NCI-H2107 (cell line): ENCODE data around the gene PEX5.
A peak's percentile ranks its signal among the peaks of the same experiment; 100 is the strongest.

ENCODE experiments used
- DNase-seq: peaks from one replicate; lab custom pipeline; 2025; lab: John Stamatoyannopoulos, UW

PEX5 gene

DNA sequence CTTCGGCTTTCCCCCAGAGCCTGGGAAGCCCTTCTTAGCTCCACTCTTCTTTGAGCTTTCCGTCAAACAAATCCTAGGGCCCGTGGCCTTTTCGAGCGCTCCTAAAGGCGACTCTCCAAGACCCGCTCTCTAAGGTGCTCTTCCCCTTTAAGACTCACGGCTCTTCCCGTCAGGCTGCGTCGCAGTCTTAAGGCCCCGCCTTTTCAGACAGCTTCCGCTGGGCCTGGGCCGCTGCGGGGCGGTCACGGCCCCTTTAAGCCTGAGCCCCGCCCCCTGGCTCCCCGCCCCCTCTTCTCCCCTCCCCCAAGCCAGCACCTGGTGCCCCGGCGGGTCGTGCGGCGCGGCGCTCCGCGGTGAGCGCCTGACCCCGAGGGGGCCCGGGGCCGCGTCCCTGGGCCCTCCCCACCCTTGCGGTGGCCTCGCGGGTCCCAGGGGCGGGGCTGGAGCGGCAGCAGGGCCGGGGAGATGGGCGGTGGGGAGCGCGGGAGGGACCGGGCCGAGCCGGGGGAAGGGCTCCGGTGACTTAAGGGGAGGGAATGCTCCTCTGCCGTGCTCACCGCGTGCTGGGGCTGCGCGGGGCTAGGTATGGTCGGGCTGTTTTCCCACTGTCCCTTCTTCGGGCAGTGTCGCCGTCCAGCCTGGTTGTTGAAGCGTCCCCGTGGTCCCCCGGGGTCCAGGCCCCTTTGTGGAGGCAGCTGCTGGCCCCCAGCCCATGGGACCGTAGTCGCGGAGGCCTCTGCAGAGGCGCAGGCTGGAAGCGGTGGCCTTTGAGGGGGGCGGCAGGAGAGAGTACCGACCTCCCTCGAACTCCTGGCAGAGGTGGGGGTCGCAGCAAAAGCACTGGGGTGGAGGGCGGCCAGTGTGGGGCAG is at the start of gene PEX5:
TSS of gene PEX5 (plus strand) at position 289 of the 870 bp plus-strand sequence. CDS start 692 bp downstream, outside the sequence.
- peak; percentile 81 for DNase-seq

DNA sequence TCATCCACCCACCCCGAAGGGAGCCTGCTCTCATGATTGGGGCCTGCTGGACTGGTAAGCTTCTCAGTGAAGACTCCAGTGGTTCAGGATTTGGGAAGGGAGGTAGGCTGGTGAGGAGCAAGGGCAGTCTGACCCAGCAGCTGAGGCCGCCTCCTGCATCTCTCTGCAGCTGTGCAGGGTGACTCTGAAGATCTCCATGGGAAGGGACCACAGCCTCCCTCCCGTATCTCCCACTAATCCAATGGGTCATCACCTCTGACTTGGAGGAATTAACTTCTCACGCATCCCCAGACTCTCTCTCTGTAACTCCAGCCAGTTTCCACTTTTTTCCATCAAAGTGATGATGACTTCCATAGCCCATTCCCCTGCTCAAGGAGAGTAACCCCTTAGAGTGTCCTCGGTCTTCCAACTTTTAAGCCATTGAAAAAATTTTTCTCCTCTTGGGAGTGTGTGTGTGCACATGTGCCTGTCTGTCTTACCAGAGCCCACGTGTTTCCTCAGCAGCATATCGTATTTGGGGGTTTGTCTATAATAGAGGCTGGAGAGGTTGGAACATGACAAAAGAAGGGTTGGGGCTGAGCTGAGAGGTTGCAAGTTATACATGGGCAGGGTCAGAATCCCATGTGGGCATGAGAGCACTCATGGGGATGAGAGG is 48.0 kb upstream of the PEX5 start:
- DNase-seq, result no peak

DNA sequence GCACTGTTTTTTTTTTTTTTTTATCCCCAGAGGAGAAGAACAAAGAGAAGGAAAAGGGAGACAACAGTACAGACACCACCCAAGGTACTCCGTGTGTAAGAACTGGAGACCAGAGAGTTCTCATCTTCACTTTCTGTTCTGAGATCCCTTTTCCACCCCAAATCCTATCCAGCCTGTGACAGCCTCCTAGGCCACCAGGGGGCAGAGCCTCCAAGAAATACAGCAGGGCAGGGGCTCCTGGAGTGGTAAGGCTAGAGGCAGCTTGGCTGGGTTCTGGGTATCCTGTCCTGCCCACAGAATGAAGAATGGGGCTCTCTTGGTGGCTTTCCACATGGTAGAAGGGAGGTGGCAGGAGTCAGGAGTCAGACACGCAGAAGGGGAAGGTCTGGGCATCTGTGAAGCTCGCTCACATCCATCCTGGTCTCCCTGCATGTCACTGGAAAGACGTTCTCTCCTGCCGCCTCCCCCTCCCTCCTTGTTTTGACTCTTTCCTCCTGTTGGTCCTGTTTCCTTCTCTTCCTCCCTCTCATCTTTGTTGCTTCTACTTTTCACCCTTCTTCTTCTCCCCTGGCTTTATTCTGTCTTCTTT is 47.3 kb upstream of the PEX5 start:
- DNase-seq, result no peak

DNA sequence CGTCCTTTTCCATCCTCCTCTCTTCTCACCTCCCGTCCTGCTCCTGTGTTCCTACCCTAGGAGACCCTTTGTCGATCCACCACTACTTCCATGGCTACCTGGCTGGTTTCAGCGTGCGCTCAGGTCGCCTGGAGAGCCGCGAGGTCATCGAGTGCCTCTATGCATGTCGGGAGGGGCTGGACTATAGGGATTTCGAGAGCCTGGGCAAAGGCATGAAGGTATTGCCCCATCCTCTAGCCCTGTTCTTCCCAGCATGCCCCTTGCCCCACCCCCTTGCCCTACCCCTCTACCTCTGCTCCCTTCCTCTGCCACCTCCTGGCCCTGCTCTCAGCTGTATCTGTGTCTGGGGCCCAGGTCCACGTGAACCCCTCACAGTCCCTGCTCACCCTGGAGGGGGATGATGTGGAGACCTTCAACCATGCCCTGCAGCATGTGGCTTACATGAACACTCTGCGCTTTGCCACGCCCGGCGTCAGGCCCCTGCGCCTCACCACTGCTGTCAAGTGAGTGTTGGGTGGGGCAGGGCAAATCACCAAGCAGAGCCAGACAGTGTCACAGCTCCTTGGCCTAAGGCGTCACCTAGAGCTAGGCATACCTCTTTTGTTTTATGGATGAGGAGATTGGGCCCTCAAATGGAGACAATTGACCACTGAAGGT is 46.5 kb upstream of the PEX5 start:
- no peak for DNase-seq

DNA sequence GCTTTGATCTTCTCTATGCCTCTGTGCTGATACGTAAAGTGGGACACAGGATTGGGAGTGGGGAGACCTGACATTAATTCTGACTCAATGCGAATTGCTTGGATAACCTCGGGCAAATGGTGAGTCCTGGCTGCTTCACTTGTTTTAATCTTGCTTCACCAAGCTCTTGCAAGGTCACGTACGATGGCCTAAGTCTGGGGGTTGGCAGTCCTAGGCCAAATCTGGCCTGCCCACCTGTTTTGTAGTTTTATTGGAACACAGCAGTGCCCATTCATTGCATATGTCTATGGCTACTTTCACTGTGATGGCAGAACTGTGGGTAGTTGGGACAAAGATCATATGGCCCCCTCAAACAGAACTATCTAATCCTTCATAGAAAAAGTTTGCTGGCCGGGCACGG is 45.9 kb upstream of the PEX5 start:
- DNase-seq, result no peak

DNA sequence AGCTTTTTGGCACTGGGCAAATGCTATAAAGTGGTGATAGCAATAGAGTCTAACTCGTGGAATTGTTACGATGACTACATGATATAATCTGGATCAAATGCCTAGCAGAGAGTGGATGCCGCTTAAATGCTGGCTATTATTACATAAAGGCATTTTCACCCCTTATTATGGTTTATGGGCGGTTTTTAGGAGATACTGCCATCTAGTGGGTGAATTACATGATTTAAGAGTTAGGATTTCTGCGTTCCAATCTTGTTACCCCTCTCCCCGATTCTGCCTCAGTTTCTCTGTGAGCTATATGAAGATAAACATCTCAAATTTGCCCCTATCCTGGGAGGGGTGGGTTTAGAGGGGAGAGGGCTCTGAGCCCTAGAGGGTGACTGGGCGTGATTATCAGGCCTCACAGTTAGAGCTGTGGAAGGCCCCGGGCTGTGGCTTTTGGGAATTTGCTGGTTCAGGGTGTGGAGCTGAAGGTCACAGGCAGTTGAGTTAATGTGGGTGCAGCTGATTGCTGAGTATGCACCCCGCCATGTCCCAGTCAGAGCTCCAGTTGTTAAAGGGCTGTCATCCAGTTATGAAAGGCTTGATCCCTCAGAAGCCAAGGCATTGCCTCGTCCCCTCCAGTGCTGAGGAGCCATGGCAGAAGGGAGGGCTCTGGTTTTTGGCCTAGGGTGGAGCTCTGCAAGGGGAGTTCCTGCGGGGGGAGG is 44.9 kb upstream of the PEX5 start:
- no peak for DNase-seq

DNA sequence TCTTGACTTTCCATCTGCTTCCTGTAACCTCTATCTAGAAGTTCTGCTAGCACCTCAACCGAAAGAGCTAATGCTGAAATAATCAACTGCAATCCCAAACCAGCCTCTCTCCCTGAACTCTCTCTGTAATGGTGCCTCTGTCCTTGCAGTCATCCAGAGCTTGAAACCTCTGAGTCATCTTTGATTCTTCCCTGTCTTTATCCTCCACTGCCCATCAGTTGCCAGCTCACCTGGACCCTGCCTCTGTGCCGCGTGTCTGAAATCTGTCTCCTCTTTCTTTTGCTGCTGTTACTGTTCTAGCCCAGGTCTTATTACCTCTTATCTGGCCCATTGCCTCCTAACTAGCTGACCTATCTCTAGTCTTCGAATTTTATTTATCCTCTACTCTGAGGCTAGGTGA is 43.8 kb upstream of the PEX5 start:
- DNase-seq, result no peak

DNA sequence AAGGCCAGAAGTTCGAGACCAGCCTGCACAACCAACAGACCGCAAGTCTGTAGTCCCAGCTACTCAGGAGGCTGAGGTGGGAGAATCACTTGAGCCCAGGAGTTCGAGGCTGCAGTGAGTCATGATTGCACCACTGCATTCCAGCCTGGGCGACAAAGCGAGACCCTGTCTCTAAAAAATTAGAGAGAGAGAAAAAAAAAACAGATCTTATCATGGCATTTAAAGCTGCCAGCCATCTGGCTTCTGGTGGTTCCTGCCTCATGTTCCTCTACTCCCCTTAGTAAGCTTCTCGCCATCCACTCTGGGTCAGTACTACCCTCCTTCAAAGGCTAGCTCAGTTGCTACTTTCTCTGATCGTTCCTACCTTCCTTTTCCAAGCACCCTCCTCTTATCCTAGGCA is 43.3 kb upstream of the PEX5 start:
- DNase-seq, result no peak

DNA sequence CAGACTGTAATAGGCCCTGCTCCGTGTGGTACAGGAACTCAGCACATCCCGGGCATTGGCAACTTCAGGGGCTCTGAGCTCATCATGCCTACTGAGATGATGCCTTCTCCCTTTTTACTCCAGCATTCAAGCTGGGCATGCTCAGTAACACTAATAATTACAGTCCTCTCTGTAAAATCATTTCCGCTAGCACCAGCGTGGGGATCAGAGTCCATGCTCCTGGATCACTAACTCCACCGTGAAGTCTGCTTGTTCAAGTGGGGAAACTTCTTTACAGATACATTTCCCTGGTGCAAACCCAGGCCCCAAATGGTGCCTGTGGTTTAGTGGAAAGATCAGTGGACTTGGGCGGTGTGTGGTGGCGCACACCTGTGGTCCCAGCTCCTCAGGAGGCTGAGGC is 42.6 kb upstream of the PEX5 start:
- no peak for DNase-seq

DNA sequence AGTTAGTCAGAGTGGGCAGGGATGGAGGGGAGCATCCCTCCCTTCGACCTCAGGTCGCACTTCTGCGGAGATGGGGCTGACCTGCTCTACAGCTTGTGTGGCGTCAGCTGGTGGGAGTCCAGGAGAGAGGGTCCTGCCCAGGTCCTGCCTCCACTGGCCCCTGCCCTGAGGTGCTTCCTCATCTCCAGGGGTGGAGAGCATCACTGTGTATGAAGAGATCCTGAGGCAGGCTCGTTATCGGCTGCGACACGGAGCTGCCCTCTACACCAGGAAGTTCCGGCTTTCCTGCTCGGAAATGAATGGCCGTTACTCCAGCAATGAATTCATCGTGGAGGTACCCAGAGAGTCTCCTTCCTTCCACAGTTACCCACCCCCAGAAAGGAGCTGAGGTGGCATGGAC is 39.1 kb upstream of the PEX5 start:
- DNase-seq, result no peak

DNA sequence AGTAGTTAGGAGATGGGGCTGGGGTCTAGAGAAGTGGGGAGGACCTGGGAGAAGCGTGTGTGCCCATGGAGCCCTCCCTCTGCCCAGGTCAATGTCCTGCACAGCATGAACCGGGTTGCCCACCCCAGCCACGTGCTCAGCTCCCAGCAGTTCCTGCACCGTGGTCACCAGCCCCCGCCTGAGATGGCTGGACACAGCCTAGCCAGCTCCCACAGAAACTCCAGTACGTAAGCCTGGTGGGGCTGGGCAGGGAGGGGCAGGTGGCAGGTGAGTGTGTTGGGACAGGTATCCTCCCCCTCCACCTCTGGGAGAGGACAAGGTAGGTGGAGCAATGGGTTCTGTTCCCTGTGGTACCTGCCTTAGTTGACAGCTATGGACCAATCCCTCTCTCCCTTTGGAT is 38.6 kb upstream of the PEX5 start:
- DNase-seq, result no peak

DNA sequence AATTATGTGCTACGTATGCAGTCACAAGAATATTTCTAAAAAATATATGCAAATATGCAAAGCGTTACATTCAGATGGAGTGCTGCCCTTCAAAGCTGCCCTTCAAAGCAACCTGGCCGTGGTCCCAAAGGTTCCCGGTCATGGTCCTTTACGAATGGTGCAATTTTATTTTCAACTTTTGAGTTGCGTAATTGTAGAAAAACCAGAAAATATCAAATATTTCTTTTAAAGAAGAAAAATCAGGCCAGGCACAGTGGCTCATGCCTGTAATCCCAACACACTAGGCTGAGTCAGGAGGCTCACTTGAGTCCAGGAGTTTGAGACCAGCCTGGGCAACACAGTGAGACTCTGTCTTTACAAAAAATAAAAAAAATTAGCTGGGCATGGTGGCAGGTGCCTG is 38.0 kb upstream of the PEX5 start:
- no peak for DNase-seq

DNA sequence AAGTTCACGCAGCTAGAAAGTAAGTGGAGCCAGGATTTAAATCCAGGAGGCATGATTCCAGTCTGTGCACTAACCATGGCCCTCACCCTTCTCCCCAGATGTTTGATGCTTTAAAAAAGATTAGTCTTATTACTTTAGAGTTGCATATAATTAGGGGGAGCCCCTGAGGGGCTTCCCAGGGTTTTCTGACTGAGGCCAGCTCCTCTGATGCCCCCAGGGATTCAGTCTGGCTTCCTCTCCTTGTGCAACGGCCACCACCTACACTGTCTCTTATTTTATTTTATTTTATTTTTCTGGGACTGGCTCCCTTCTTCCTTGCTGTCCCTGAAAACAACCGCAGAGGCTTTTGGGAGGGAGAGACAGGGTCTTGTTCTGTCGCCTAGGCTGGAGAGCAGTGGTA is 36.7 kb upstream of the PEX5 start:
- DNase-seq, result no peak

DNA sequence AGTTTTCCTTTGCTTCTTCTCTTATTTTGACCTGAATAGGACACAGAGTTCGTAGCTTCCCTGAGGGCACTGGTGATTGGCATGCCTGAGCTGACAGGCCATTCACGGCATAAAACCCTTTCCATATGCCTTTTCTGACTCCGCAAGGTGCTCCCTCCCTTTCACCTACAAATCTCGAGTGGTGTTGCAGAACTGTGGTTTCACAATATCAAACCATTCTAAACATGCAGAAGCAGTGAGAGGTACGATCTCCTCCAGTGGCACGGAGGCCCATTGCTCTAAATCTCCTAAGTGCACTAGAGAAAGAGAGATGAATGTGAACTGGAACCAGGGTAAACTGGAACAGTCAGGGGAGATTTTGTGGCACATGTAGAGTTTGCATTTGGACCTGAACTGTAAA is 35.4 kb upstream of the PEX5 start:
- peak; percentile 56 for DNase-seq

DNA sequence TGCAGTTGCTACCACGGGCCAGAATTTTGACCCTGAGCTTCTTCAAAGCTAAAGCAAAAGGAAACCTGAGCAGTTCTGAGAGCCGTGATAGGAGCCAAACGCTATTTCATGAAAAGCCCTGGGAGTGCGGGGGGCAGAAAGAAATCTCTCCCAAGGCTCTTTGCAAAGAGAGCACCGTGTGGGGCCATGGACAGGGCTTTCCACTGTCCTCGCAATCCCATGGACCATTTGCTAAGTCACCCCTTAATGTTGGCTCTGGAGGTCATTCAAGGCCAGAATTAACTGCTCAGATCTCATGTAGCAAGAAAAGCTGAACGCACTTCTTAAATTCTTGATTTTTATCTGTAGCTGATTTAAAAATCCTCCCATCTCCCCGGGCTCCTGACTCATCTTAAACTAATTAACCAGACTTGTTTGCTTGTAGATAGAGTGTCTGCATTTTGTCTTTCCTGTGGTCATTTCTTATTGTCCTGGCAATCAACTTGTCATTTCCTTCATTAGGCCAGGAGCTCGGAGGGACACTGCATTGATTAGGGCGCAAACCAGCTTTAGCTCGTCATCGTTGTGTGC is 34.5 kb upstream of the PEX5 start:
- DNase-seq, result no peak

DNA sequence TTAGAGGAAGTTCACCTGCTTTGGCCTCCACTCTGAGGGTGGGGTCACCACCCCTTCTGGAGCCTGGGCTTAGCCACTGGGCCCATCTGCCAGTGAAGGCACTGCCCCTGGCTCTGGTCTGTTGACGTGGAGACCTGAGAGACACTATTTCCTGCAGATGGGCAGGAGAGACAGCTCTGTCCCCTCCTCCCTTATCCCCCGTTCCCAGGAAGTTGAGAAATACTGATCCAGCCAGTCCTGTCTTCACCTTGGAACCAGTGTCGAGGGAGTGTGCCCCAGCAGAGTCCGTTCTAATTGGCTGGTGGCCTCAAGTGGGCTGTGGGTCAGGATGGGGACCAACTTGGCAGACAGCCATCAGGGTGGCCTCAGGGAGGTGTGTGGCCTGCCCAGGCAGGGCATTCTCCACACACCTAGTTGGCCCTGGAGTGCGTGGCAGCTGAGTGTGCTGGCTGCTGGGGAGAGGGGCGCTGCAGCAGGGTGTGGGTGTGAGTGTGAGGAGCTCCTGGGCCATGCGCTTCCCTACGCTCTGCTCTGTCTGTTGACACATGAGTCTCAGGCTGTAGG is 33.9 kb upstream of the PEX5 start:
- no peak for DNase-seq

DNA sequence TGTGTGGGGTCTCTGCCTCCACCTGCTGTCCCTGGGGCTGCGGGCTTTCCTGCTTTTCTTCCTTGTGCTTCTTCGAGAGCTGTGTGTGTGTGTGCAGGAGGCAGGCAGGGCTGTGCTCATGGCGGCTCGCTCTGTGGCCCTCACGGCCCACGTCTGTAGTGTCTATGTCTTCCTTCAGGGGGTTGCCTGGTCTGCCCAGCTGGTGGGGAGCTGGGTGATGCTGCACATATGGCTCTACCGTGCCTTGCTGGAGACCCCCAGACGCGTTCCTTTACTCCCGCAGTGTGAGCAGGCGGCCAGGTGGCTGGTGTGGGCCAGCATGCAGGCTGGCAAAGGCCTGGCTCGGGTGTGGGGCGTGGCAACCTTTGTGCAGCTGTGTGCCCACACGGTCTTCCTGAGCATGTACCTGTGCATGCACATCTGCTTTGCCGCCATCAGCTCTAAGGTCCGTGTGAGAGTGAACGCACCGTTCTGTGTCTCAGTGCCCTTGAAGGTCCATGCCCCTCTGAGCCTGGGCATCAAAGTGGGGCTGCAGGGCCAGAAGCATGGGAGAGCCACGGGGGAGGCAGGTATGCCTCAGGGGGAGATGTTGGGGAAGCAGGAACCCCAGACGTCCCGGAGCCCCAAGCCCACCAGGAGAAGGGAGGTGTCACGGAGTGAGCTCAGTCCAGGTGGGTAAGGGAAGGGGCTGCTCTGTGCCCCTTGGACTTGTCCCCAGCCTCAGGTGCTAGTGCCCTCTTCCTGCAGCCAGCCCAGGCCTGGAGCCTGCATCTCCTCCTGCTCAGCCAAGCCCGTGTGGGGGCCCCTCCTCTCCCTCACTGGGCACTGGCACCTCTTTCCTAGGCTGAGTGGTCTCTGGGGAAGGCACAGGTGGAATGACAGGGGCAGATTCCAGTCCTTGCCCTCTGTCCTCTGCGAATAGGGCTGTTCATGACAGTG is 33.0 kb upstream of the PEX5 start:
- DNase-seq, result no peak

DNA sequence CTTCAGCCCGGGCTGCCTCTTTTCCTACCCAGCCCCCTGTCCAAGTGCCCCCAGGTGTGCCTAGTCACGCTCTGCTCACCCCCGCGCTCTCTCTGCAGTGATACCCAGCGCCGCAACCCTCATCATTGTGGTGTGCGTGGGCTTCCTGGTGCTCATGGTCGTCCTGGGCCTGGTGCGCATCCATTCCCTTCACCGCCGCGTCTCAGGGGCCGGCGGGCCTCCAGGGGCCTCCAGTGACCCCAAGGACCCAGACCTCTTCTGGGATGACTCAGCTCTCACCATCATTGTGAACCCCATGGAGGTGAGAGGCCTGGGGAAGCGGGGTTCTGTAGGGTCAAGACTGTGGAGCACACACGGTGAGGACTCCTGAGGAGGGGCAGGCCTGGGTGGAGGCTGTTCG is 32.1 kb upstream of the PEX5 start:
- no peak for DNase-seq

DNA sequence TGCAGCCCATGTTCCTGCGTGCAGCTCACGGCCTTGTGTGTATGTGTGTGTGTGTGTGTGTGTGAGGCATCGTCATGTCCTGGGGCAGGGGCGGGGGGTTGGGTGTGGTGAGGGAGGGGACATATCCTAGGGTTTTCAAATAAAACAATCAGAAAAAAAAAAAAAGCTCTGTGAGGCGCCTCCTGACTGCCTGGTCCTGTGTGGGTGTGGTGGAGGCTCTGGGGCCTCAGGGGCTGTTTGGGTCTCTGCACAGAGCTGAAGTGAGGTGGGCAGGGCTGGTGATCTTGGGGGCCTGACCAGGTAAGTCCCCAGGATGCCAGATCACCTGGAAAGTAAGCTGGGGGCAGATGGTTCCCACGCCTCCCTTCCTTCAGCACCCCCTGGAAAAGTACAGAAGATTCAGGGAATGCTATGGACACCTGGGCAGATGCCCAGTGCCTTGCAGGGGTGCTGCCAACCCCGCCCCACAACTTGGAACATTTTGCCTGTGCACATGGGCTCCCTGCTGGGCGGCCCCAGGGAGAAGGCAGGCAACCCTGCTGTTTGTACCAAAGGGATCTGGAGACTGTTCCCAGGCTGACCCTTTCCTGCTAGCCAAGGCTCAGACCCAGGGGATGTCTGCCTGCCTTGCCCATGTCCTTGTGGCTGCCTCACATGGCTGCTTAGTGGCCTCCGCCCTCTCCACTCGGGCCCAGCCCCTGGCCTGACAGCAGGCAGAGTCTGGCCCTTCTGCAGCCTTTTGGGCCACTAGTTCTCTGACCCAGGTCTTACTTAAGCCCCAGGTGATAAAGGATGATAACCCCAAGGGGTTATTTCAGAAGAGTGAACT is 30.5 kb upstream of the PEX5 start:
- no peak for DNase-seq
